IPS DF 19.7 (cell line): ENCODE results near the gene TBC1D2B.

Source experiments
- DNase-seq: peaks from one replicate; pipeline ENCODE4 v3.0.0-alpha.2; 2013; ENCODE audit warnings: low read depth, low spot score

The TBC1D2B gene

DNA sequence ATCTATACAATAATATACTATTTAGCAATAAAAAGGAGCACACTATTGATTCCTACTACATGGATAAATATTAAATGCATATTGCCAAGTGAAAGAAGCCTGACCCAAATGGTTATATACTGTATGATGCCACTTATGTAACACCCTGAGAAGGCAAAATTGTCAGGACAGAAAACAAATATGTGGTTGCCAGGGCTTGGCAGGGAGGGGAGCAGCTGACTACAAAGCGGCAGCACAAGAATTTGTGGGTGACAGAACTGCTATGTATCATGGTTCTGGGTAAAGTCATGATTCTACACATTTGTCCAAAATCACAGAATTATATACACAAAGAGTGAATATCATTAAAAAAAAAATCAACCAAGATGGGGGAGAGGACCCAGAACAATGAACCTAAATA lies 22.5 kb downstream of the TBC1D2B start:
- no peak for DNase-seq

DNA sequence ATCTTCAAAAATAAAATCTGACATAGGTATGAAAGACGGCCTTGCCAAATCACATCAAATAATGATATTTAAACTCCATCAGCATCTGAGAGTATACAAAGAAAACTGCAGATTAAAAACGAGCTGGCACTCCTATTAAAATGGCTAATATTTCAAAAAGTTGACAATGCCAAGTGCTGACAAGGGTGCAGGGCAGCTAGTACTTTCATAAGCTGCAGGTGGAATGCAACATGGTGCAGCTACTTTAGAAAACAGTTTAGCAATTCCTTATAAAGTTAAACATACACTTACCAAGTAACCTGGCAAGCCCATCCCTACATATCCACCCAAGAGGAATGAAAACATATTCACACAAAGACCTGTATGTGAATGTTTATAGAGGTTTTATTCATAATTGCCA lies 23.0 kb downstream of the TBC1D2B start:
- no peak for DNase-seq

DNA sequence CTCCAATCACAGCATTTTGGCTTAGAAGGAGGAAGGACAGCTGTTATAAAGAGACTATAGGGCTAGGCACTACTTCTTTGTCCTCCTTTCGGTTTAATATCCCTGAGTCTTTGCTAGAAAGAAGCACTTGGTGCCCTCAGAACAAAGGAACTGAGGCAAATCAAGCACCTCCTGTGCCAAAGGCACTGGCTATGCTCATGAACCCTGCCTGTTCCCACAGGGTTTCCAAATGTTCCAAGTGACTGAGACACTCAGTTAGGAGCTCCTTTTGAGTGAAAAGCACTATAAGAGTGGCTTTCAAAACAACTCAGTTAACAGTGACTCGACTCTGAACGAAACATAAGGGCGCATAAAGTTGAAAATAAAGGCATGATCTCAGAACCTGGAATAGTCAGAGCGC lies 25.0 kb downstream of the TBC1D2B start:
- DNase-seq: no peak

DNA sequence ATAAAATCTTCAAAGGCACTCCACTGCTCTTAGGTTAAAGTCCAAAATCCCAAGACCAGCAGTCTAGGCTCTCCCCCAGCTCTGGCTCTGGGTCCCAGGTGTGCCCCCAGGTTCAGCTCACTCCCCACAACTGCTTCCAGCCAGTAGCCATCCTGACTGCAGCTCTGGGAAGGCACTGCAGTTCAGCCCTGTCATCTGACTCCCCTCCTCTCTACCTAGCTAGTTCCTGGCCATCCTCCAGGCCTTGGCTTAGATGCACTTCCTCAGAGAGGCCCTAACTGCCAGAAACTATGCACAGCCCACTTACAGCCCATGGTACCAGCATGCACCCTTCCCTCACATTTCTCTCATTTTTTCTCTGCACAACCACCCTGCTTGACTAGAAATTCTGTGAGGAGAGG lies 25.5 kb downstream of the TBC1D2B start:
- DNase-seq: no peak

- no peak for DNase-seq
Measured at GRCh38 chr15:78051596-78051995, 25.9 kb downstream of the TBC1D2B start.

DNA sequence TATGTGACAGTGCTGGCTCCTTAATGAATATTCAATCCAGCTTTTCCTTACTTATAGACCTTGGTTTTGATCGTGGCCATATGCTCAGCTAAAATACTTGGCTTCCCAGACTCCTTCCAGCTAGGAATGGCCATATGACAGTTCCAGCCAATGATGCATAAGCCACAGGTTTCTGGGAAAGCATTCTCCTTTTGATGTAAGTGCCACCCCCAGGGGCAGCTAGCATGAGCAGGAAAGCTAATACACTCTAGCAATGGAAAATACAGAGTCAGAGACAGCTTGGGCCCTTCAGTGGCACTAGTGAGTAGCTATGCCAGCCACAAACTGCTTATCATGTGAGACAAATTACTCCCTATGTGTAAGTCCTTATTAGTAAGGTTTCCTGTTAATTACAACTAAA lies 26.7 kb downstream of the TBC1D2B start:
- DNase-seq: no peak

DNA sequence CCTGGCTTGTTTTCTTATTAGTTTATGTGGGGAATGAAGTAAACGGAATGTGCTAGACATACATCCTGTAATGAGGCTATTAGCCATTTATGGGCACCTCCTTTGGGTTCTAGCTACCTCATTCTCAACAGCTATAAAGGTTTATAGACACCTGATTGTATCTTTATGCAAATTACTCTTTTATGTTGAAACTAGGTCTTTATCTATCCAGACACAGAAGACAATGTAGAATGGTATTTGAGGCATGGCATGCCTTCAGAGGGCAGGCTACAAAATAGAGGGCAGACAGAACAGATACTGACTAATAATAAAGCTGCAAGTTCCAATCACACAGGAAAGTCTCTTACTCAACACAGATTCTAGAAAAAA lies 27.1 kb downstream of the TBC1D2B start:
- no peak for DNase-seq

DNA sequence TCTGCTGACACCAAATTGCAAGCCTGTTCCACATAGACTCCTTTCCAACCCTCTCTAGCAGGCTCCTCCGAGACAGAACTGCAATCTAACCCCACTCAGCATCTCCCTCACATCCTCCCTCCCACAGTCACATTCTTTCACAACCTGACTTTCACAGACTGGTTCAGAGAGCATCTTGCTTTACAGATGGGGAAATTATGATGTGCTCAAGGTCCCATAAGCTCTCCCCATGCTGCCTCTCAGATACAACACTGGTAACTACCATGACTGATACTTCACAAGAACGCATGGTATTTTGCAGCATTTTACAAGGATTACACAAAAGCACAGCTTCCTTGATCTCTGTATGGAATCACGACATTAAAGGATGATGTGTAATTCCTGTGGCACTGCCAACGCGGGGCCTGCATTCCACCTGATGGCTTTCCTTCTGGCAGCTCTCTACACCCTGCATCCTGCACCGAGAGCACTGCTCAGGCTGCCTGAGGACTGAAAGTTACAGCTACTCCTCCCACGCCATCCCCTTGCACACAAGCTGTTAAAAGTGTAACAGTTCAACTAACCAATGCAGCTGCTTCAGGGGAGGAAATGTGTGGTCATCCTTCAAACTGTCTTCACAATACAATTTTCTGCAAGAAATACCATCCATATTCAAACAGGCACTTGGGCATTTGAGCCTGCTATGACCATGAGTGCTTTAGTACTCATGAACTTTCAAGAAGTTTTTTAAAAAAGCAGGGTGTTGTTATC lies 27.6 kb downstream of the TBC1D2B start:
- no peak for DNase-seq

- no peak for DNase-seq
Measured at GRCh38 chr15:78048628-78048920, 28.9 kb downstream of the TBC1D2B start.

DNA sequence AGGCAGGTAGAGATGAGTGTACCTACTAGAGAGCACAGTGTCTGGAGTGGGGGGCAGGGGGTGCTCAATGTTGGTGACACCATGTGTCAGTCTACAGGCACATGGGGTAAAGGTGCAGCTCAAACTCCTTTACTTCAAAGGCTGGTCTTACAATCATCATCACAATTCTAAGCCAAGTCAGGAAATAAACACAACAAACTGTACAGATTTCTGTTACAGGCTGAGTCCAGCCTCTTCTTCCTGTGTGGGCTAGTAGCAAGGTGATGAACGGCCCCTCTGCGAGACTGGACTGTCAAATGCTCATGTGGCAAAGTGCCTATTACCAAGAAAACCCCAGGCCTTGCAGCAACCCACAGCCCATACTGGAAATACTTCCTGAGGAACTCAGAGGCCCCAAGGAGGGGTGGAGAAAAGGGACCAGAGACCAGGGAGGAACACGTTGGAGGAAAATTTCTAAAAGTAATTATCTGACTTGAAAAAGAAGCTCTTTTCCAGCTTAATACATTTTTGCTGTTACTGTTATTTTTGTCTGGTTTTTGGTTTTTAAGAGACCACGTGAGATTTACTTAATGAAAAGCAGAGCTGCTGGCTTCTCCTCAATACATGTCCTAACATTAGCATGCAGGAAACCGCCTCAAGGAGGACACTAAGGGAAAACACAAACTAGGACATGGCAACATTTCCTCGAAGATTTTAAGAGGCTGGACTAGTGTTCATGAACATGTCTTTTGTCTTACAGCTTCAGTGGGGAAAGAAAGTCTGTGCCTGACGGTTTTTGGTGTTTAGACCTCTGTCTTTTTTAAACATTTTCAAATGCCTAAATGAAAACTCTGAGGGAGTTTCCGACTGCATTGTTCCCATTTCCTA lies 29.5 kb downstream of the TBC1D2B start:
- no peak for DNase-seq

- DNase-seq: no peak
Measured at GRCh38 chr15:78046796-78047341, 30.6 kb downstream of the TBC1D2B start.

GRCh38 chr15:78045189-78045588 lies 32.3 kb downstream of the TBC1D2B start:
- DNase-seq: no peak

- DNase-seq: no peak
Measured at GRCh38 chr15:78044407-78045155, 32.9 kb downstream of the TBC1D2B start.

DNA sequence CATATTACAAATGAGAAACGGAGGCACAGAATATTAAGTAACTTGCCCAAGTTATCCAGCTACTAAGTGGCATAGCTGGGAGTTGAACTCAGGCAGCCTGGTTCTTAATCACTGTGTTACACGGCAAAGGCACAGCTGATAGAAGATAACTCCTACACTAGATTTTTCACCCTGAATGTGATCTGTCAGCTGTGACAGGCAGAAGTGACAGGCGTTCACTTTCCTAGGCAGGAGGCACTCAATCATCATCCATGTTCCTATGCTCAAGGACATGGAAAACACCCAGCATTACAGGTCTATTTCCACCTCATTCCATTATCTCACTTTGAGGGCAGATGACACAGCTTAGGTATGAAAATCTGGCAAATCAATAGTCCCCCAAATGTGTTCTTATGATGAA lies 35.6 kb downstream of the TBC1D2B start:
- DNase-seq: no peak

GRCh38 chr15:78040653-78041244 lies 36.8 kb downstream of the TBC1D2B start:
- no peak for DNase-seq

- no peak for DNase-seq
Measured at GRCh38 chr15:78038585-78039247, 38.8 kb downstream of the TBC1D2B start.

GRCh38 chr15:78037779-78038305 lies 39.7 kb downstream of the TBC1D2B start:
- DNase-seq: no peak

DNA sequence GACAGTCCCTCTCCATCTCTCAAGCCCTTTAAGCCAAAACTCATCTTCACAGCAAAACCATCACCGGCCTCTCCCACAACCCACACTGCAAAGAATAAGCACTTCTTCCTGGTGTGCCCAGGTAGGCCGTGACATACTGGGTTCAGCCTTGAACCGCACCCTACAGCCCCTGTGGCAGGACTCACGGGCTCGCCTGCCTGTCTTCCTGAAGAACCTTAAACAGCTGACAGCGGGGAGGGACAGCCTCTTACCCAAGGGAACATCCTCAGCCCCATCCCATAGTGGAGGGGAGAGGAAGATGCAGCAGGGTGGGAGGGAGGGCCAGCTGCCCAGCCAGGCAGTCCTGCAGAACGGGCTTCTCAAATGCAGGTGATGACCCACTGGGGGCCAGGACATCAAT lies 40.2 kb downstream of the TBC1D2B start:
- no peak for DNase-seq

DNA sequence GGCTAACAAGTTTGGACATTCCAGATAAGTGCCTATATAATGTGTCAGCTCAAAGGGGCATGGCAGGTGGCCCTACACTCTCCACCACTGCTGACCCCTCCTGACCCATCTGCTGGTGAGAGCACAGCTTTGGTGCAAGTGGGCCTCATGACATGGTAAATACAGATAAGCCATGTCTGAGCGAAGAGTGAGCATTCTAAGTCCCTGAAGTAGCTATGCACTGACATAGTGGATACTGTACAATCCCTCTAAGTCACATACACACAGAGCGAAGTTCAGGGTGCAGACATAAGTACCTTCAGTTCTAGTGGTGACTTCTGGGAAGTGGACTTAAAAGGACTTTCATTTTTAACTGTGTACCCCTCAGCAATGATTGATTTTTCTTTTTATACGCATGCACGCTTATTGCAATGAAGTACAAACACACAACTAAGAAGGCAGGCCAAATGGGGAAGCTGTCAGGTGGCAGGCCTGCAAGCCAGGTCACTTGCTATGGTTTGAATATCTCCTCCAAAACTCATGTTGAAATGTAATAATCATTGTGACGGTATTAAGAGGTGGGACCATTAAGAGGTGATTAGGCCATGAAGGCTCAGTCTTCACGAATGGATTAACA lies 41.5 kb downstream of the TBC1D2B start:
- no peak for DNase-seq

- no peak for DNase-seq
Measured at GRCh38 chr15:78035321-78035751, 42.2 kb downstream of the TBC1D2B start.
